Hepatocyte (in vitro differentiated cells): ENCODE results near the gene PLD1. TPM values are rescaled to one million over a fixed set of nuclear protein-coding genes. Genes with fewer than 3 reads are reported as not detected.

ENCODE experiments used
- DNase-seq: peaks from one replicate; pipeline ENCODE4 v3.0.0-alpha.2; 2016; ENCODE audit warnings: low spot score
- H2AFZ ChIP-seq: fragments of 200-600 bp; sonication (generic); 2 replicates; pipeline ENCODE4 v1.6.0; 2016; ENCODE audit warnings: antibody characterized with exemption, mild to moderate bottlenecking
- H3K27ac ChIP-seq: fragments of 200-600 bp; sonication (generic); 2 replicates; pipeline ENCODE4 v1.5.1; 2016; ENCODE audit warnings: mild to moderate bottlenecking
- H3K27me3 ChIP-seq: fragments of 200-600 bp; sonication (generic); 2 replicates; pipeline ENCODE4 v1.6.1; 2016
- H3K36me3 ChIP-seq: fragments of 200-600 bp; sonication (generic); replicated peaks from 2 replicates; pipeline ENCODE4 v1.5.1; 2016; ENCODE audit warnings: low read depth; ENCODE audit not compliant: insufficient read depth
- H3K4me1 ChIP-seq: fragments of 200-600 bp; sonication (generic); 2 replicates; pipeline ENCODE4 v1.5.1; 2016; ENCODE audit warnings: mild to moderate bottlenecking, moderate library complexity; ENCODE audit not compliant: insufficient read depth
- H3K4me2 ChIP-seq: fragments of 200-600 bp; sonication (generic); 2 replicates; pipeline ENCODE4 v1.6.0; 2016
- H3K4me3 ChIP-seq: fragments of 200-600 bp; sonication (generic); 2 replicates; pipeline ENCODE4 v1.5.1; 2016; ENCODE audit warnings: mild to moderate bottlenecking
- H3K79me2 ChIP-seq: fragments of 200-600 bp; sonication (generic); 2 replicates; pipeline ENCODE4 v1.6.0; 2017; ENCODE audit warnings: mild to moderate bottlenecking
- H3K9me2 ChIP-seq: fragments of 200-600 bp; sonication (generic); replicated peaks from 2 replicates; pipeline ENCODE4 v1.6.0; 2017; ENCODE audit warnings: mild to moderate bottlenecking; ENCODE audit not compliant: insufficient read depth
- H3K9me3 ChIP-seq: fragments of 200-600 bp; sonication (generic); 2 replicates; pipeline ENCODE4 v1.5.1; 2016; ENCODE audit warnings: low read depth, mild to moderate bottlenecking
- H4K20me1 ChIP-seq: fragments of 200-600 bp; sonication (generic); 2 replicates; pipeline ENCODE4 v1.6.0; 2016; ENCODE audit warnings: mild to moderate bottlenecking; ENCODE audit not compliant: insufficient read depth, poor library complexity, severe bottlenecking
- CTCF ChIP-seq: fragments of 200-600 bp; sonication (generic); IDR thresholded peaks from 2 replicates; pipeline ENCODE4 v1.5.1; 2016; ENCODE audit warnings: antibody characterized with exemption, mild to moderate bottlenecking; ENCODE audit not compliant: poor library complexity
- EZH2 ChIP-seq: fragments of 200-600 bp; sonication (generic); IDR thresholded peaks from 2 replicates; pipeline ENCODE4 v1.6.1; 2016; ENCODE audit warnings: antibody characterized with exemption, mild to moderate bottlenecking, borderline replicate concordance
- EZH2phosphoT487 ChIP-seq: fragments of 200-600 bp; sonication (generic); IDR thresholded peaks from one replicate; pipeline ENCODE4 v1.6.1; 2018; ENCODE audit warnings: antibody characterized with exemption, mild to moderate bottlenecking, low read depth, moderate library complexity; ENCODE audit not compliant: unreplicated experiment, severe bottlenecking
- WGBS: methylation state at CpG from one replicate; pipeline ENCODE4 v1.1.6; 2016; ENCODE audit warnings: low lambda C conversion rate; ENCODE audit errors: missing lambda C conversion rate; 5-methylcytosine and 5-hydroxymethylcytosine counted together
- polyA plus RNA-seq: library from polyadenylated mRNA; unstranded; fragments of >200 nt; fragmentation: Nextera tagmentation; extraction: Ambion mirVana; gene quantifications from 2 replicates; pipeline ENCODE4 v1.2.1, GENCODE V29; 2016
- total RNA-seq: library from RNA; depleted of rRNA; stranded (reverse); fragments of >200 nt; gene quantifications from 2 replicates; pipeline ENCODE4 v1.2.3, GENCODE V29; 2014

PLD1 gene
- total and polyA plus RNA-seq, 2 experiments from 2014 or later: 29.4 to 71.1 TPM

GRCh38 chr3:171777596-171777995 is 32.7 kb downstream of the PLD1 start:
- DNase-seq: no peak
- H3K9me3 ChIP-seq: no peaks in the 10 kb centered on the region
- H3K4me1 ChIP-seq: peaks cover 5% of the 10 kb centered on the region
- no peaks in the 10 kb centered on the region for H3K36me3 ChIP-seq
- H2AFZ ChIP-seq: no peak overlapping the region
- no peak overlapping the region for H3K27ac ChIP-seq
- H4K20me1 ChIP-seq: no peaks in the 10 kb centered on the region
- H3K4me3 ChIP-seq: no peak overlapping the region
- TF ChIP-seq EZH2 (no peak), EZH2phosphoT487 (no peak), CTCF (no peak)
- no peaks in the 10 kb centered on the region for H3K9me2 ChIP-seq
- peaks cover 53% of the 10 kb centered on the region for H3K79me2 ChIP-seq
- no peak overlapping the region for H3K4me2 ChIP-seq
- WGBS: 91% methylated on average over 4 of the region's 4 CpGs
- H3K27me3 ChIP-seq: no peaks in the 10 kb centered on the region

- H3K4me1 ChIP-seq: peaks cover 5% of the 10 kb centered on the region
- no peaks in the 10 kb centered on the region for H3K27me3 ChIP-seq
- no peak overlapping the region for H3K4me2 ChIP-seq
- DNase-seq: no peak
- whole genome bisulfite sequencing: 85% methylated on average over 7 of the region's 7 CpGs
- no peak overlapping the region for H2AFZ ChIP-seq
- no peak overlapping the region for H3K4me3 ChIP-seq
- H4K20me1 ChIP-seq: no peaks in the 10 kb centered on the region
- H3K27ac ChIP-seq: no peak overlapping the region
- TF ChIP-seq EZH2 (no peak), CTCF (no peak), EZH2phosphoT487 (no peak)
- H3K9me3 ChIP-seq: no peaks in the 10 kb centered on the region
- H3K79me2 ChIP-seq: peaks cover 53% of the 10 kb centered on the region
- H3K9me2 ChIP-seq: no peaks in the 10 kb centered on the region
- no peaks in the 10 kb centered on the region for H3K36me3 ChIP-seq
These were observed 33.3 kb downstream of the PLD1 start for GRCh38 chr3:171776839-171777583.

GRCh38 chr3:171776411-171776810 is 33.9 kb downstream of the PLD1 start:
- Histone ChIP-seq H3K79me2 (peaks cover 52% of the 10 kb centered on the region), H3K36me3 (no peaks in the 10 kb centered on the region), H2AFZ (no peak overlapping the region), H3K4me3 (no peak overlapping the region), H3K27ac (no peak overlapping the region), H3K9me2 (no peaks in the 10 kb centered on the region), H3K27me3 (no peaks in the 10 kb centered on the region), H3K9me3 (no peaks in the 10 kb centered on the region), H3K4me2 (no peak overlapping the region), H3K4me1 (peaks cover 5% of the 10 kb centered on the region), H4K20me1 (no peaks in the 10 kb centered on the region)
- WGBS: 92% methylated on average over 3 of the region's 3 CpGs
- no peak for DNase-seq
- TF ChIP-seq CTCF (no peak), EZH2 (no peak), EZH2phosphoT487 (no peak)
